Neural cell (in vitro differentiated cells): ENCODE results near the gene TGM1. TPM values are rescaled to one million over a fixed set of nuclear protein-coding genes. Genes with fewer than 3 reads are reported as not detected.

Source experiments
- H2AFZ ChIP-seq: fragments of 200-600, 300-800 bp; sonication (generic), shearing (Covaris generic); 2 replicates; pipeline ENCODE4 v1.6.0; 2014; ENCODE audit warnings: low read depth, mild to moderate bottlenecking, antibody characterized with exemption, low read length, moderate library complexity
- H3F3A ChIP-seq: fragments of 200-600 bp; shearing (Covaris generic); 2 replicates; pipeline ENCODE4 v1.6.1; 2016; ENCODE audit warnings: mild to moderate bottlenecking, moderate library complexity, mixed read lengths, antibody characterized with exemption, low read length; ENCODE audit not compliant: insufficient read depth, poor library complexity, severe bottlenecking
- H3K27ac ChIP-seq: fragments of 200-600, 300-800 bp; sonication (generic), shearing (Covaris generic); 2 replicates; pipeline ENCODE4 v1.5.1; 2014; ENCODE audit warnings: mild to moderate bottlenecking, low read length, moderate library complexity
- H3K27me3 ChIP-seq: fragments of 300-800, 200-600 bp; sonication (generic), shearing (Covaris generic); 2 replicates; pipeline ENCODE4 v1.6.0; 2014; ENCODE audit warnings: mild to moderate bottlenecking, low read depth, low read length, moderate library complexity; ENCODE audit not compliant: insufficient read depth
- H3K36me3 ChIP-seq: fragments of 300-800, 200-600 bp; sonication (generic), shearing (Covaris generic); 2 replicates; pipeline ENCODE4 v1.5.1; 2014; ENCODE audit warnings: mild to moderate bottlenecking, antibody characterized with exemption, low read length, moderate library complexity; ENCODE audit not compliant: insufficient read depth
- H3K4me2 ChIP-seq: fragments of 300-800, 200-600 bp; sonication (generic), shearing (Covaris generic); 2 replicates; pipeline ENCODE4 v1.6.0; 2014; ENCODE audit warnings: mild to moderate bottlenecking, low read length
- H3K4me3 ChIP-seq: fragments of 300-800, 200-600 bp; sonication (generic), shearing (Covaris generic); 2 replicates; pipeline ENCODE4 v1.5.1; 2014; ENCODE audit warnings: mild to moderate bottlenecking, low read length, moderate library complexity
- H3K79me2 ChIP-seq: fragments of 200-600 bp; shearing (Covaris generic); replicated peaks from 2 replicates; pipeline ENCODE4 v1.6.0; 2014; ENCODE audit warnings: mild to moderate bottlenecking, low read length, moderate library complexity; ENCODE audit not compliant: insufficient read depth
- H3K9ac ChIP-seq: fragments of 300-800, 200-600 bp; sonication (generic), shearing (Covaris generic); 2 replicates; pipeline ENCODE4 v1.6.1; 2016; ENCODE audit warnings: mild to moderate bottlenecking, low read length, mixed read lengths
- H3K9me2 ChIP-seq: fragments of 200-600 bp; shearing (Covaris generic); 2 replicates; pipeline ENCODE4 v1.6.1; 2016; ENCODE audit warnings: mild to moderate bottlenecking, low read length, mixed read lengths; ENCODE audit not compliant: insufficient read depth
- H3K9me3 ChIP-seq: fragments of 200-600, 300-800 bp; sonication (generic), shearing (Covaris generic); 2 replicates; pipeline ENCODE4 v1.6.1; 2016; ENCODE audit warnings: mild to moderate bottlenecking, mixed run types, low read length, moderate library complexity, mixed read lengths
- H4K20me1 ChIP-seq: fragments of 200-600 bp; shearing (Covaris generic); 2 replicates; pipeline ENCODE4 v1.6.1; 2016; ENCODE audit warnings: mild to moderate bottlenecking, mixed run types; ENCODE audit not compliant: insufficient read depth
- CTCF ChIP-seq: fragments of 450-650 bp; IDR thresholded peaks from 2 replicates; pipeline ENCODE4 v1.5.1; 2014; ENCODE audit warnings: antibody characterized with exemption, mild to moderate bottlenecking, moderate library complexity; ENCODE audit not compliant: poor library complexity, severe bottlenecking
- EP300 ChIP-seq: fragments of 450-650 bp; conservative IDR thresholded peaks from 2 replicates; pipeline ENCODE4 v1.6.1; 2014; ENCODE audit warnings: antibody characterized with exemption, mild to moderate bottlenecking, moderate library complexity; ENCODE audit not compliant: poor library complexity, severe bottlenecking
- EZH2 ChIP-seq: fragments of 200-600, 300-800 bp; shearing (Covaris generic), sonication (generic); IDR thresholded peaks from 2 replicates; pipeline ENCODE4 v1.6.1; 2014; ENCODE audit warnings: antibody characterized with exemption, low read length, borderline replicate concordance, mild to moderate bottlenecking; ENCODE audit not compliant: insufficient read depth, poor library complexity, severe bottlenecking
- MXI1 ChIP-seq: fragments of 450-650 bp; conservative IDR thresholded peaks from 2 replicates; pipeline ENCODE4 v1.6.1; 2014; ENCODE audit warnings: antibody characterized with exemption, mild to moderate bottlenecking; ENCODE audit not compliant: poor library complexity, severe bottlenecking
- POLR2AphosphoS5 ChIP-seq: IDR thresholded peaks from 2 replicates; pipeline ENCODE4 v1.6.1; 2012
- RAD21 ChIP-seq: fragments of 450-650 bp; conservative IDR thresholded peaks from 2 replicates; pipeline ENCODE4 v1.6.1; 2014; ENCODE audit warnings: antibody characterized with exemption, mild to moderate bottlenecking, moderate library complexity
- SMC3 ChIP-seq: fragments of 450-650 bp; conservative IDR thresholded peaks from 2 replicates; pipeline ENCODE4 v1.6.1; 2014; ENCODE audit warnings: antibody characterized with exemption, mild to moderate bottlenecking, moderate library complexity; ENCODE audit not compliant: poor library complexity
- TAF1 ChIP-seq: IDR thresholded peaks from 2 replicates; pipeline ENCODE4 v1.6.1; 2012; ENCODE audit warnings: low read depth
- polyA plus RNA-seq: library from polyadenylated mRNA; depleted of rRNA; stranded (reverse); fragments of >200 nt; gene quantifications from 2 replicates; pipeline ENCODE4 v1.2.3, GENCODE V29; 2014
- TF ChIP-seq, protein P1 (sequence below): IDR thresholded peaks from 2 replicates; pipeline ENCODE4 v1.6.1; 2012; ENCODE audit warnings: borderline replicate concordance

TGM1 gene
- polyA plus RNA-seq, 1 donor from 2014 or later: 3.6 TPM

- H2AFZ ChIP-seq: no peak overlapping the region
- H3K9me3 ChIP-seq: no peaks in the 10 kb centered on the region
- no peaks in the 10 kb centered on the region for H3K27me3 ChIP-seq
- H3K9ac ChIP-seq: no peak overlapping the region
- no peaks in the 10 kb centered on the region for H3K9me2 ChIP-seq
- no peak overlapping the region for H3K4me3 ChIP-seq
- TF ChIP-seq MXI1 (no peak), POLR2AphosphoS5 (no peak), CTCF (no peak), EZH2 (no peak), RAD21 (no peak), SMC3 (no peak), TAF1 (no peak), EP300 (no peak)
- TF ChIP-seq, protein P1, sequence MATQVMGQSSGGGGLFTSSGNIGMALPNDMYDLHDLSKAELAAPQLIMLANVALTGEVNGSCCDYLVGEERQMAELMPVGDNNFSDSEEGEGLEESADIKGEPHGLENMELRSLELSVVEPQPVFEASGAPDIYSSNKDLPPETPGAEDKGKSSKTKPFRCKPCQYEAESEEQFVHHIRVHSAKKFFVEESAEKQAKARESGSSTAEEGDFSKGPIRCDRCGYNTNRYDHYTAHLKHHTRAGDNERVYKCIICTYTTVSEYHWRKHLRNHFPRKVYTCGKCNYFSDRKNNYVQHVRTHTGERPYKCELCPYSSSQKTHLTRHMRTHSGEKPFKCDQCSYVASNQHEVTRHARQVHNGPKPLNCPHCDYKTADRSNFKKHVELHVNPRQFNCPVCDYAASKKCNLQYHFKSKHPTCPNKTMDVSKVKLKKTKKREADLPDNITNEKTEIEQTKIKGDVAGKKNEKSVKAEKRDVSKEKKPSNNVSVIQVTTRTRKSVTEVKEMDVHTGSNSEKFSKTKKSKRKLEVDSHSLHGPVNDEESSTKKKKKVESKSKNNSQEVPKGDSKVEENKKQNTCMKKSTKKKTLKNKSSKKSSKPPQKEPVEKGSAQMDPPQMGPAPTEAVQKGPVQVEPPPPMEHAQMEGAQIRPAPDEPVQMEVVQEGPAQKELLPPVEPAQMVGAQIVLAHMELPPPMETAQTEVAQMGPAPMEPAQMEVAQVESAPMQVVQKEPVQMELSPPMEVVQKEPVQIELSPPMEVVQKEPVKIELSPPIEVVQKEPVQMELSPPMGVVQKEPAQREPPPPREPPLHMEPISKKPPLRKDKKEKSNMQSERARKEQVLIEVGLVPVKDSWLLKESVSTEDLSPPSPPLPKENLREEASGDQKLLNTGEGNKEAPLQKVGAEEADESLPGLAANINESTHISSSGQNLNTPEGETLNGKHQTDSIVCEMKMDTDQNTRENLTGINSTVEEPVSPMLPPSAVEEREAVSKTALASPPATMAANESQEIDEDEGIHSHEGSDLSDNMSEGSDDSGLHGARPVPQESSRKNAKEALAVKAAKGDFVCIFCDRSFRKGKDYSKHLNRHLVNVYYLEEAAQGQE: no peak
- H3K36me3 ChIP-seq: no peaks in the 10 kb centered on the region
- no peak overlapping the region for H3K27ac ChIP-seq
- no peak overlapping the region for H3K4me2 ChIP-seq
- H4K20me1 ChIP-seq: no peaks in the 10 kb centered on the region
- H3K79me2 ChIP-seq: peaks cover 2% of the 10 kb centered on the region
- no peaks in the 10 kb centered on the region for H3F3A ChIP-seq
These were observed 51.7 kb downstream of the TGM1 start for GRCh38 chr14:24211311-24211710.

DNA sequence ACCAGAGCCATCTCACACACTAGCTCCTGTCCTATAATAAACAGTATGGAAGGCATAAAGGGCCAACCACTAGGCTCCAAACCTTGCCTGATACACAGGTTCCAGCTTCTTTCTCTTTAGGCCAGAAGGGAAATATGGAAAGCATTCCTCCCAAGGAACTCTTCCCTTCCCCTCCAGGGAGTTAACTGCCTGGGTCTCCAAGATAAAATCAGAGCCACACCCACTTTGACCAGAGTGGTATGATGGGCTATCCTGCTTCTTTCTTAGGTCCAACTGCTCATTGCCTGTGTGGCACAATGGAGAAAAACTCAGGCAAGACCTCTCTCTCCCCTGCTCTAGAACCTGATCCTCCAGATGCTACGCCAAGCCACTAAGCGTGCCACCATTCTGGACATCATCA is 55.4 kb downstream of the TGM1 start:
- Histone ChIP-seq H3K9ac (no peak overlapping the region), H3K27me3 (no peaks in the 10 kb centered on the region), H3K9me2 (no peaks in the 10 kb centered on the region), H3K4me3 (no peak overlapping the region), H2AFZ (no peak overlapping the region), H3K27ac (no peak overlapping the region), H3F3A (no peaks in the 10 kb centered on the region), H3K79me2 (no peaks in the 10 kb centered on the region), H4K20me1 (no peaks in the 10 kb centered on the region), H3K9me3 (no peaks in the 10 kb centered on the region), H3K4me2 (no peak overlapping the region), H3K36me3 (no peaks in the 10 kb centered on the region)
- TF ChIP-seq EP300 (no peak), MXI1 (no peak), CTCF (no peak), EZH2 (no peak), POLR2AphosphoS5 (no peak), RAD21 (no peak), TAF1 (no peak), SMC3 (no peak)
- TF ChIP-seq, protein P1: no peak
